A673 (cell line): ENCODE measurements around the gene PTTG2. TPM values are rescaled to one million over a fixed set of nuclear protein-coding genes. Genes with fewer than 3 reads are reported as not detected.

Source experiments
- BruUV-seq: library from RNA; stranded (reverse); fragments of 400-500 nt; replicated peaks from 2 replicates; lab custom pipeline; 2021; lab: Mats Ljungman, UMichigan
- CTCF ChIA-PET: fragments of 300-600 bp; sonication (Branson Sonifier 250); formaldehyde crosslinking; loops from one replicate; lab custom pipeline; 2022; ENCODE audit warnings: antibody characterized with exemption; lab: Charles Lee
- POLR2A ChIA-PET: fragments of 300-600 bp; sonication (Branson Sonifier 250); formaldehyde crosslinking; loops from one replicate; lab custom pipeline; 2022; ENCODE audit warnings: antibody characterized with exemption; ENCODE audit not compliant: low non-redundant PET; lab: Charles Lee
- DNase-seq: peaks from one replicate; pipeline ENCODE4 v3.0.0-alpha.2; 2015; ENCODE audit warnings: low spot score
- H3K27ac ChIP-seq: fragments of 200-600 bp; sonication (generic); 2 replicates; pipeline ENCODE4 v1.5.1; 2016; ENCODE audit warnings: mixed run types, low read depth, mild to moderate bottlenecking, mixed read lengths, antibody characterized with exemption, low read length; ENCODE audit not compliant: poor library complexity, severe bottlenecking
- H3K27me3 ChIP-seq: fragments of 200-600 bp; sonication (generic); replicated peaks from 2 replicates; pipeline ENCODE4 v1.6.1; 2017; ENCODE audit warnings: mixed run types, low read depth, mild to moderate bottlenecking, mixed read lengths, antibody characterized with exemption, low read length; ENCODE audit not compliant: insufficient read depth, poor library complexity
- H3K36me3 ChIP-seq: fragments of 200-600 bp; sonication (generic); 2 replicates; pipeline ENCODE4 v1.6.1; 2016; ENCODE audit warnings: mixed run types, mild to moderate bottlenecking, mixed read lengths, antibody characterized with exemption, low read length; ENCODE audit not compliant: insufficient read depth, poor library complexity, severe bottlenecking
- H3K4me1 ChIP-seq: fragments of 200-600 bp; sonication (generic); 2 replicates; pipeline ENCODE4 v1.6.1; 2017; ENCODE audit warnings: mixed run types, mild to moderate bottlenecking, mixed read lengths, antibody characterized with exemption, low read length; ENCODE audit not compliant: insufficient read depth, poor library complexity, severe bottlenecking
- H3K4me3 ChIP-seq: fragments of 200-600 bp; sonication (generic); 2 replicates; pipeline ENCODE4 v1.5.1; 2016; ENCODE audit warnings: low read depth, mixed run types, mild to moderate bottlenecking, mixed read lengths, low read length; ENCODE audit not compliant: poor library complexity, severe bottlenecking
- H3K9me3 ChIP-seq: fragments of 200-600 bp; sonication (generic); 2 replicates; pipeline ENCODE4 v1.6.1; 2016; ENCODE audit warnings: mixed run types, low read depth, mild to moderate bottlenecking, mixed read lengths, antibody characterized with exemption, low read length; ENCODE audit not compliant: poor library complexity, severe bottlenecking
- EZH2 ChIP-seq: fragments of 200-600 bp; sonication (generic); IDR thresholded peaks from 2 replicates; pipeline ENCODE4 v1.6.1; 2017; ENCODE audit warnings: borderline replicate concordance, low read depth, mild to moderate bottlenecking, mixed read lengths, antibody characterized with exemption, low read length; ENCODE audit not compliant: poor library complexity, severe bottlenecking
- intact Hi-C: fragments of 100-400 bp; cut with micrococcal nuclease; formaldehyde crosslinking; loops from one replicate; pipeline ENCODE4 v1.10.0; 2022; ENCODE audit not compliant: unreplicated experiment
- total RNA-seq: library from RNA; stranded (reverse); gene quantifications from 2 replicates; pipeline ENCODE4 v1.2.3, GENCODE V29; 2021
- TF ChIP-seq, protein P1 (sequence below): fragments of 300-800, 200-600 bp; sonication (generic); conservative IDR thresholded peaks from 2 replicates; pipeline ENCODE4 v1.5.1; 2017; ENCODE audit warnings: low read depth, mild to moderate bottlenecking, antibody characterized with exemption, low read length, moderate library complexity, mixed read lengths

PTTG2 gene
- total RNA-seq, 1 experiment from 2014 or later, result not detected

DNA sequence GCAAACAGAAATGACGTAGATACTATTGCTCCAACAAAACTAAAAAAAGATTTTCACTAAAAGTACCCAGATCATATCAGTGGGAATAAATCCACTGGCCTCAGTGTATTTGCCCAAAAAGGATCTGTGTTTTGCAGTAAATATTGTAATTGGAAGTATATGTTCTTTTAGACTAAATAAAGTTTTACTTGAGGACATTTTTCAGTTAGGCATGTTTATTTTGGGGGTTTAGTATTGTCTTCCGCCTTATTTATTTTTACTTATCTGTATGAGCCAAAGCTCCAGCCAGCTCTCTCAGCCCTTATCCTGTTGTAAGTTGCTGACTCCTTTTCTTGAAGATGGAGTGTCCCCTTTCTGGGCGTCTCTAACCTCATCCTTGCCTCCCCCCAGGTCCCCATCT, 49.8 kb downstream of the PTTG2 start:
- Histone ChIP-seq H3K4me1 (peaks cover 17% of the 10 kb centered on the region), H3K4me3 (no peak overlapping the region), H3K27ac (no peak overlapping the region), H3K27me3 (no peaks in the 10 kb centered on the region), H3K36me3 (no peaks in the 10 kb centered on the region), H3K9me3 (no peaks in the 10 kb centered on the region)
- intact Hi-C loops, result no loop called here
- no peak for DNase-seq
- TF ChIP-seq EZH2, result no peak
- TF ChIP-seq, protein P1, sequence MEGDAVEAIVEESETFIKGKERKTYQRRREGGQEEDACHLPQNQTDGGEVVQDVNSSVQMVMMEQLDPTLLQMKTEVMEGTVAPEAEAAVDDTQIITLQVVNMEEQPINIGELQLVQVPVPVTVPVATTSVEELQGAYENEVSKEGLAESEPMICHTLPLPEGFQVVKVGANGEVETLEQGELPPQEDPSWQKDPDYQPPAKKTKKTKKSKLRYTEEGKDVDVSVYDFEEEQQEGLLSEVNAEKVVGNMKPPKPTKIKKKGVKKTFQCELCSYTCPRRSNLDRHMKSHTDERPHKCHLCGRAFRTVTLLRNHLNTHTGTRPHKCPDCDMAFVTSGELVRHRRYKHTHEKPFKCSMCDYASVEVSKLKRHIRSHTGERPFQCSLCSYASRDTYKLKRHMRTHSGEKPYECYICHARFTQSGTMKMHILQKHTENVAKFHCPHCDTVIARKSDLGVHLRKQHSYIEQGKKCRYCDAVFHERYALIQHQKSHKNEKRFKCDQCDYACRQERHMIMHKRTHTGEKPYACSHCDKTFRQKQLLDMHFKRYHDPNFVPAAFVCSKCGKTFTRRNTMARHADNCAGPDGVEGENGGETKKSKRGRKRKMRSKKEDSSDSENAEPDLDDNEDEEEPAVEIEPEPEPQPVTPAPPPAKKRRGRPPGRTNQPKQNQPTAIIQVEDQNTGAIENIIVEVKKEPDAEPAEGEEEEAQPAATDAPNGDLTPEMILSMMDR, result no peak
- BruUV-seq, result no TSS peak
- ChIA-PET CTCF (no interaction called here), POLR2A (no interaction called here)

Other genes with a start within 250 kb of the PTTG2 start
- 27.4 and 31.0 TPM in 2 replicates for gene PGM2, start 133.7 kb upstream of the PTTG2 start, total RNA-seq
- 42.6 and 54.0 TPM in 2 replicates for gene TBC1D1, start 69.3 kb upstream of the PTTG2 start, total RNA-seq